SK-N-SH (cell line): ENCODE results near the gene NSUN4. TPM values are rescaled to one million over a fixed set of nuclear protein-coding genes. Genes with fewer than 3 reads are reported as not detected.

Source experiments
- CTCF ChIA-PET: fragments of 300-600, 350-600 bp; formaldehyde crosslinking; extraction: SDS; loops from one replicate; lab custom pipeline; 2021; lab: Yijun Ruan, JAX
- POLR2A ChIA-PET: fragments of 350-600 bp; sonication (Branson Sonifier 250); formaldehyde crosslinking; extraction: SDS; loops from one replicate; lab custom pipeline; 2020; ENCODE audit warnings: antibody characterized with exemption, inconsistent platforms; lab: Yijun Ruan, JAX
- DNase-seq: peaks from one replicate; pipeline ENCODE4 v3.0.0; 2012
- H2AFZ ChIP-seq: fragments of 200-600 bp; sonication (generic); 2 replicates; pipeline ENCODE4 v1.8.1; 2016; ENCODE audit warnings: antibody characterized with exemption, mild to moderate bottlenecking, low read depth
- H3F3A ChIP-seq: fragments of 200-600 bp; sonication (generic); replicated peaks from 2 replicates; pipeline ENCODE3; 2016; ENCODE audit warnings: antibody characterized with exemption, mild to moderate bottlenecking; ENCODE audit not compliant: insufficient read depth
- H3K27ac ChIP-seq, 2 experiments: fragments of 200-500 bp in 1 of 2; fragments of 200-600 bp in 1 of 2; sonication (Bioruptor generic) in 1 of 2; sonication (generic), shearing (Covaris generic) in 1 of 2; 2 replicates each; pipeline versions ENCODE4 v1.5.1 to v1.6.1; 2014 to 2016; ENCODE audit warnings: low read depth in 2 of 2, inconsistent platforms in 1 of 2, low read length in 1 of 2, mild to moderate bottlenecking in 1 of 2, mixed read lengths in 1 of 2
- H3K27me3 ChIP-seq: fragments of 200-600 bp; sonication (generic), shearing (Covaris generic); 2 replicates; pipeline ENCODE4 v1.6.1; 2016; ENCODE audit warnings: mixed run types; ENCODE audit not compliant: insufficient read depth
- H3K36me3 ChIP-seq, 2 experiments: fragments of 200-500 bp in 1 of 2; fragments of 200-600 bp in 1 of 2; sonication (Bioruptor generic) in 1 of 2; sonication (generic) in 1 of 2; replicated peaks in 1 of 2; 2 replicates each; pipeline versions ENCODE3 to v1.5.1; 2014 to 2016; ENCODE audit warnings: low read length in 1 of 2, mild to moderate bottlenecking in 1 of 2; ENCODE audit not compliant: insufficient read depth in 2 of 2, control insufficient read depth in 1 of 2
- H3K4me1 ChIP-seq, 2 experiments: fragments of 200-500 bp in 1 of 2; fragments of 200-600 bp in 1 of 2; sonication (Bioruptor generic) in 1 of 2; sonication (generic), shearing (Covaris generic) in 1 of 2; 2 replicates each; pipeline versions ENCODE4 v1.5.1 to v1.6.1; 2014 to 2016; ENCODE audit warnings: low read depth in 1 of 2, low read length in 1 of 2, mixed run types in 1 of 2; ENCODE audit not compliant: insufficient read depth in 2 of 2, control insufficient read depth in 1 of 2
- H3K4me2 ChIP-seq: fragments of 200-600 bp; sonication (generic), shearing (Covaris generic); 2 replicates; pipeline ENCODE4 v1.6.1; 2017; ENCODE audit warnings: mixed run types
- H3K4me3 ChIP-seq, 2 experiments: fragments of 200-500 bp in 1 of 2; fragments of 200-600 bp in 1 of 2; sonication (Bioruptor generic) in 1 of 2; sonication (generic), shearing (Covaris generic) in 1 of 2; 2 replicates each; pipeline versions ENCODE4 v1.5.1 to v1.8.1; 2014 to 2016; ENCODE audit warnings: low read depth in 2 of 2, inconsistent platforms in 1 of 2, low read length in 1 of 2, mild to moderate bottlenecking in 1 of 2, mixed read lengths in 1 of 2, moderate library complexity in 1 of 2
- H3K79me2 ChIP-seq: fragments of 200-600 bp; sonication (generic); 2 replicates; pipeline ENCODE4 v1.8.1; 2017; ENCODE audit warnings: mild to moderate bottlenecking; ENCODE audit not compliant: insufficient read depth
- H3K9ac ChIP-seq: fragments of 200-600 bp; sonication (generic); 2 replicates; pipeline ENCODE4 v1.6.1; 2017; ENCODE audit warnings: mixed run types
- H3K9me2 ChIP-seq: fragments of 200-600 bp; sonication (generic); 2 replicates; pipeline ENCODE4 v1.6.1; 2017; ENCODE audit warnings: mixed run types
- H3K9me3 ChIP-seq: fragments of 200-600 bp; sonication (generic); 2 replicates; pipeline ENCODE4 v1.6.1; 2017; ENCODE audit warnings: mixed run types, mild to moderate bottlenecking, moderate library complexity
- H4K20me1 ChIP-seq: fragments of 200-600 bp; sonication (generic); 2 replicates; pipeline ENCODE4 v1.6.1; 2017; ENCODE audit warnings: mild to moderate bottlenecking, mixed run types; ENCODE audit not compliant: insufficient read depth
- CHD2 ChIP-seq: fragments of 150-350 bp; IDR thresholded peaks from 2 replicates; pipeline ENCODE4 v1.6.1; 2018; ENCODE audit warnings: low read length; ENCODE audit not compliant: partially characterized antibody
- EP300 ChIP-seq, 2 experiments: IDR thresholded peaks; 2 replicates each; pipeline versions ENCODE4 v1.4.0 to v1.6.1; 2012; ENCODE audit warnings: borderline replicate concordance in 1 of 2, low read depth in 1 of 2, low read length in 1 of 2
- EZH2phosphoT487 ChIP-seq: fragments of 200-600 bp; sonication (generic); IDR thresholded peaks from 2 replicates; pipeline ENCODE4 v1.6.1; 2017; ENCODE audit warnings: low read depth, mixed run types, mild to moderate bottlenecking, antibody characterized with exemption, moderate library complexity, borderline replicate concordance
- FOSL2 ChIP-seq: IDR thresholded peaks from 2 replicates; pipeline ENCODE4 v1.4.0; 2012; ENCODE audit warnings: low read depth, mild to moderate bottlenecking, moderate library complexity, borderline replicate concordance
- FOXM1 ChIP-seq: IDR thresholded peaks from 2 replicates; pipeline ENCODE4 v1.4.0; 2012; ENCODE audit warnings: low read depth, mild to moderate bottlenecking
- GABPA ChIP-seq: IDR thresholded peaks from 2 replicates; pipeline ENCODE4 v1.4.0; 2012; ENCODE audit warnings: low read depth, mild to moderate bottlenecking
- GATA2 ChIP-seq: sonication (generic); formaldehyde crosslinking; IDR thresholded peaks from 2 replicates; pipeline ENCODE4 v1.5.0; 2020; ENCODE audit warnings: mild to moderate bottlenecking, missing genetic modification reagents
- JUND ChIP-seq: IDR thresholded peaks from 2 replicates; pipeline ENCODE4 v1.4.0; 2012
- MEF2A ChIP-seq: IDR thresholded peaks from 2 replicates; pipeline ENCODE4 v1.4.0; 2012; ENCODE audit warnings: low read depth, borderline replicate concordance
- MXI1 ChIP-seq: IDR thresholded peaks from 2 replicates; pipeline ENCODE4 v1.6.1; 2012; ENCODE audit warnings: mild to moderate bottlenecking, low read depth, low read length, improper control_type of control experiment
- NFIC ChIP-seq: IDR thresholded peaks from 2 replicates; pipeline ENCODE4 v1.4.0; 2012; ENCODE audit warnings: borderline replicate concordance
- NRF1 ChIP-seq: IDR thresholded peaks from 2 replicates; pipeline ENCODE4 v1.6.1; 2012; ENCODE audit warnings: low read depth, mild to moderate bottlenecking, low read length
- RCOR1 ChIP-seq: fragments of 150-350 bp; IDR thresholded peaks from 2 replicates; pipeline ENCODE4 v1.6.1; 2017; ENCODE audit warnings: antibody characterized with exemption, low read length
- SIN3A ChIP-seq: IDR thresholded peaks from 2 replicates; pipeline ENCODE4 v1.6.1; 2012; ENCODE audit warnings: low read depth, mild to moderate bottlenecking, low read length, moderate library complexity, borderline replicate concordance
- TAF1 ChIP-seq: IDR thresholded peaks from 2 replicates; pipeline ENCODE4 v1.6.1; 2012; ENCODE audit warnings: low read depth, mild to moderate bottlenecking, low read length, moderate library complexity, borderline replicate concordance
- TCF12 ChIP-seq: IDR thresholded peaks from 2 replicates; pipeline ENCODE4 v1.4.0; 2012
- TEAD4 ChIP-seq: IDR thresholded peaks from 2 replicates; pipeline ENCODE4 v1.4.0; 2012; ENCODE audit warnings: mild to moderate bottlenecking, borderline replicate concordance; ENCODE audit not compliant: insufficient read depth
- WGBS: methylation state at CpG from one replicate; pipeline ENCODE4 v1.1.6; 2017; ENCODE audit warnings: low lambda C conversion rate; 5-methylcytosine and 5-hydroxymethylcytosine counted together
- polyA plus RNA-seq, 3 experiments: library from polyadenylated mRNA; depleted of rRNA; stranded (reverse); fragments of >200 nt; gene quantifications; 2 replicates each; pipeline ENCODE4 v1.2.3, GENCODE V29; 2012
- TF ChIP-seq, protein P1 (sequence below): IDR thresholded peaks from 2 replicates; pipeline ENCODE4; 2012
- TF ChIP-seq, protein P2 (sequence below): IDR thresholded peaks from 2 replicates; pipeline ENCODE4 v1.4.0; 2012; ENCODE audit warnings: low read depth, borderline replicate concordance
- TF ChIP-seq, protein P3 (sequence below): IDR thresholded peaks from 2 replicates; pipeline ENCODE4 v1.4.0; 2012; ENCODE audit warnings: low read depth, borderline replicate concordance
- TF ChIP-seq, protein P4 (sequence below): fragments of 200-600 bp; sonication (generic); IDR thresholded peaks from 2 replicates; pipeline ENCODE4 v1.6.1; 2017; ENCODE audit warnings: antibody characterized with exemption, mild to moderate bottlenecking, moderate library complexity
- TF ChIP-seq, protein P5 (sequence below): IDR thresholded peaks from 2 replicates; pipeline ENCODE4 v1.4.0; 2012; ENCODE audit warnings: low read depth

Gene NSUN4
- polyA plus RNA-seq, 1 of the 3 experiments (the other 2 are of a cell fraction), result 14.7 TPM

DNA sequence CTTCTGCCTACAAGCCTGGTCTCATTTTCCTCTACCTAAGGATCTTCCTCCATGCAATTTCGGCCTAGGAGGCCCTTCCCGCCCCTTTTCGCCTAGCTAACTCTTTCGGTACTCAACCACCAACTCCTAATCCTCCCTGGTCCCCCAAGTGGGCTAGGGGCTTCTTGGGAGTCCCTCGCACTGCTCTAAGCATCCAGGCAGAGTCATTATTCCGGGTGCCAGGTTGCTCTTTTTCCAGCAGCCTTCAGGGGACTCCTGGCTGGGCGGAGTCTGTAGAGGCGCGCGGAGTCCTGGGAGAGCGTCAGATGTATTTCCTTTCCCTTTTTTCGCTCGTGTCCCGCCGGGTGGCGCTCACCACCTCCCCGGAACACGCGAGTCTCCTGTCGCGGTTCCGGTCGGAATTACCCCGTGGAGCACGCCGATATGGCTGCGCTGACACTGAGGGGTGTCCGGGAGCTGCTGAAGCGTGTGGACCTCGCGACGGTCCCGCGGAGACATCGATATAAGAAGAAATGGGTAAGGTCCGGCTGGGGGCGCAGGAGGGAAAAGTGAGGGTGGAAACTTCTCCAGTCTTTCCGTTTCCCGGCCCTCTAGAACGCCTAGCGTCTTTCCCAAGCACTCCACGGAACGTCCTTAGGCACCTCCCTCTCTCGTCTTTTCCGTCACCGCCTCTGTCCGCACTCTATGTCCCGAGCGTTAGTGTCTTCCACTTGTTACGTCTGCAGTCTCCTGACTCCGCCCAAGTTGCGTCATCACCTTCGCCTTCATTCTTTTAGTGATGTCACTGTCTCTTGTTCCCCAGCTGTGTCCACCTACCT, at the start of gene NSUN4 (continued):
- TF ChIP-seq, protein P1, sequence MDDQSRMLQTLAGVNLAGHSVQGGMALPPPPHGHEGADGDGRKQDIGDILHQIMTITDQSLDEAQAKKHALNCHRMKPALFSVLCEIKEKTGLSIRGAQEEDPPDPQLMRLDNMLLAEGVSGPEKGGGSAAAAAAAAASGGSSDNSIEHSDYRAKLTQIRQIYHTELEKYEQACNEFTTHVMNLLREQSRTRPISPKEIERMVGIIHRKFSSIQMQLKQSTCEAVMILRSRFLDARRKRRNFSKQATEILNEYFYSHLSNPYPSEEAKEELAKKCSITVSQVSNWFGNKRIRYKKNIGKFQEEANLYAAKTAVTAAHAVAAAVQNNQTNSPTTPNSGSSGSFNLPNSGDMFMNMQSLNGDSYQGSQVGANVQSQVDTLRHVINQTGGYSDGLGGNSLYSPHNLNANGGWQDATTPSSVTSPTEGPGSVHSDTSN, result peak; percentile 30; the same call in 1 of the 2 replicates
- TF ChIP-seq, protein P2, sequence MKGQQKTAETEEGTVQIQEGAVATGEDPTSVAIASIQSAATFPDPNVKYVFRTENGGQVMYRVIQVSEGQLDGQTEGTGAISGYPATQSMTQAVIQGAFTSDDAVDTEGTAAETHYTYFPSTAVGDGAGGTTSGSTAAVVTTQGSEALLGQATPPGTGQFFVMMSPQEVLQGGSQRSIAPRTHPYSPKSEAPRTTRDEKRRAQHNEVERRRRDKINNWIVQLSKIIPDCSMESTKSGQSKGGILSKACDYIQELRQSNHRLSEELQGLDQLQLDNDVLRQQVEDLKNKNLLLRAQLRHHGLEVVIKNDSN, result peak; percentile 46; the same call in 1 of the 2 replicates
- no peak for TF ChIP-seq NRF1
- peak; percentile 86 for TF ChIP-seq SIN3A
- TF ChIP-seq, protein P3, sequence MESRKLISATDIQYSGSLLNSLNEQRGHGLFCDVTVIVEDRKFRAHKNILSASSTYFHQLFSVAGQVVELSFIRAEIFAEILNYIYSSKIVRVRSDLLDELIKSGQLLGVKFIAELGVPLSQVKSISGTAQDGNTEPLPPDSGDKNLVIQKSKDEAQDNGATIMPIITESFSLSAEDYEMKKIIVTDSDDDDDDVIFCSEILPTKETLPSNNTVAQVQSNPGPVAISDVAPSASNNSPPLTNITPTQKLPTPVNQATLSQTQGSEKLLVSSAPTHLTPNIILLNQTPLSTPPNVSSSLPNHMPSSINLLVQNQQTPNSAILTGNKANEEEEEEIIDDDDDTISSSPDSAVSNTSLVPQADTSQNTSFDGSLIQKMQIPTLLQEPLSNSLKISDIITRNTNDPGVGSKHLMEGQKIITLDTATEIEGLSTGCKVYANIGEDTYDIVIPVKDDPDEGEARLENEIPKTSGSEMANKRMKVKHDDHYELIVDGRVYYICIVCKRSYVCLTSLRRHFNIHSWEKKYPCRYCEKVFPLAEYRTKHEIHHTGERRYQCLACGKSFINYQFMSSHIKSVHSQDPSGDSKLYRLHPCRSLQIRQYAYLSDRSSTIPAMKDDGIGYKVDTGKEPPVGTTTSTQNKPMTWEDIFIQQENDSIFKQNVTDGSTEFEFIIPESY, result no peak
- TF ChIP-seq GATA2 (CRISPR knock-in tag), result no peak; the same call in 1 of the 2 replicates
- TF ChIP-seq EP300 (IDR thresholded peaks at IDR 0.05; ENCODE audit: borderline replicate concordance in 1 of 2, low read depth in 1 of 2, low read length in 1 of 2), result no peak
- TF ChIP-seq FOSL2, result peak; percentile 14; the same call in 1 of the 2 replicates
- TF ChIP-seq TCF12, result peak; percentile 33; the same call in 1 of the 2 replicates
- 0 out of 2 replicates have a peak, but pooled peaks have one; percentile 24 for TF ChIP-seq FOXM1

DNA sequence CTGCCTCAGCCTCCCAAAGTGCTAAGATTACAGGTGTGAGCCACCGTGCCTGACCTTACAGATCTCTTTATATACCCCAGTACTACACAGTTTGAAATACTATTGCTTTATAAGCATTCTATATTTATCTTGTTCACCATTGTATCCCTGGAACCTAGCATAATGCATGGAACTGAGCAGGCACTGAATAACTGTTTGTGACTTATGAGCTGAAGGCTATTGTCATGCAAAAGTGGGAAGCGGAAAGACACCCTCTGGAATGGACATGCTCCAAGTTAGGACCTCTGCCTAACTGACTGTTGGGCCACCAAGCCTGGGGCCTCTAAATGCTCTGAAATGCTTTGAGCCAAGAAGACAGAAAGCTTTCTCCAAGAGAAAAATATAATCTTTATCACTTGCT, 45.3 kb upstream of the NSUN4 start:
- 100% methylated on average over 2 of the region's 2 CpGs for WGBS
- ChIA-PET CTCF (no interaction called here), POLR2A (interaction anchor here (0.7 kb wide), 1 partner anchor 10 kb away, joined by 3 read pairs; no protein-coding TSS in a partner anchor)
- Histone ChIP-seq H3K4me2 (no peak overlapping the region), H3K79me2 (peaks cover 37% of the 10 kb centered on the region), H3K9me2 (no peaks in the 10 kb centered on the region), H3K9me3 (no peaks in the 10 kb centered on the region), H3K4me3 (no peak overlapping the region), H3K4me1 (peaks cover 0 to under 1% of the 10 kb centered on the region in 2 experiments; a peak in 2 of 4 replicates), H3K36me3 (peaks cover 34 to 54% of the 10 kb centered on the region in 2 experiments), H2AFZ (no peak overlapping the region), H3K9ac (no peak overlapping the region), H3K27me3 (no peaks in the 10 kb centered on the region), H4K20me1 (no peaks in the 10 kb centered on the region; the same call in 1 of the 2 replicates), H3K27ac (no peak overlapping the region), H3F3A (peaks cover 20% of the 10 kb centered on the region)
- no peak for DNase-seq
- TF ChIP-seq NFIC (no peak), MXI1 (no peak), MEF2A (no peak), CHD2 (no peak), FOSL2 (no peak), TEAD4 (no peak), SIN3A (no peak), RCOR1 (no peak), TAF1 (no peak), GABPA (no peak), JUND (no peak), EZH2phosphoT487 (no peak)
- TF ChIP-seq, protein P4, sequence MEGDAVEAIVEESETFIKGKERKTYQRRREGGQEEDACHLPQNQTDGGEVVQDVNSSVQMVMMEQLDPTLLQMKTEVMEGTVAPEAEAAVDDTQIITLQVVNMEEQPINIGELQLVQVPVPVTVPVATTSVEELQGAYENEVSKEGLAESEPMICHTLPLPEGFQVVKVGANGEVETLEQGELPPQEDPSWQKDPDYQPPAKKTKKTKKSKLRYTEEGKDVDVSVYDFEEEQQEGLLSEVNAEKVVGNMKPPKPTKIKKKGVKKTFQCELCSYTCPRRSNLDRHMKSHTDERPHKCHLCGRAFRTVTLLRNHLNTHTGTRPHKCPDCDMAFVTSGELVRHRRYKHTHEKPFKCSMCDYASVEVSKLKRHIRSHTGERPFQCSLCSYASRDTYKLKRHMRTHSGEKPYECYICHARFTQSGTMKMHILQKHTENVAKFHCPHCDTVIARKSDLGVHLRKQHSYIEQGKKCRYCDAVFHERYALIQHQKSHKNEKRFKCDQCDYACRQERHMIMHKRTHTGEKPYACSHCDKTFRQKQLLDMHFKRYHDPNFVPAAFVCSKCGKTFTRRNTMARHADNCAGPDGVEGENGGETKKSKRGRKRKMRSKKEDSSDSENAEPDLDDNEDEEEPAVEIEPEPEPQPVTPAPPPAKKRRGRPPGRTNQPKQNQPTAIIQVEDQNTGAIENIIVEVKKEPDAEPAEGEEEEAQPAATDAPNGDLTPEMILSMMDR, result no peak
- TF ChIP-seq, protein P5, sequence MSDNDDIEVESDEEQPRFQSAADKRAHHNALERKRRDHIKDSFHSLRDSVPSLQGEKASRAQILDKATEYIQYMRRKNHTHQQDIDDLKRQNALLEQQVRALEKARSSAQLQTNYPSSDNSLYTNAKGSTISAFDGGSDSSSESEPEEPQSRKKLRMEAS, result no peak
- TF ChIP-seq, protein P1, result no peak
- TF ChIP-seq, protein P2, result no peak
